Measurements from ENCODE around the gene RASSF10.

The RASSF10 gene

GRCh38 chr11:12994476-12994875 lies 14.6 kb upstream of the RASSF10 start:
- DNase-seq (ENCODE audit: low spot score), result no peak

GRCh38 chr11:12995188-12995587 lies 13.9 kb upstream of the RASSF10 start:
- DNase-seq (ENCODE audit: low spot score), result no peak

GRCh38 chr11:12995823-12996222 lies 13.3 kb upstream of the RASSF10 start:
- DNase-seq (ENCODE audit: low spot score), result no peak

GRCh38 chr11:12997168-12997567 lies 11.9 kb upstream of the RASSF10 start:
- DNase-seq (ENCODE audit: low spot score), result no peak

GRCh38 chr11:12998336-12998735 lies 10.8 kb upstream of the RASSF10 start:
- DNase-seq (ENCODE audit: low spot score), result no peak

- no peak for DNase-seq (ENCODE audit: low spot score)
Observed at GRCh38 chr11:12999597-12999996, 9.5 kb upstream of the RASSF10 start.

GRCh38 chr11:13000116-13000515 lies 9.0 kb upstream of the RASSF10 start:
- DNase-seq (ENCODE audit: low spot score), result no peak

- DNase-seq (ENCODE audit: low spot score), result no peak
Observed at GRCh38 chr11:13000721-13001120, 8.4 kb upstream of the RASSF10 start.

GRCh38 chr11:13003736-13004493 lies 5.2 kb upstream of the RASSF10 start:
- DNase-seq (ENCODE audit: low spot score), result no peak

GRCh38 chr11:13007182-13008060 lies 1.7 kb upstream of the RASSF10 start:
- DNase-seq (ENCODE audit: low spot score), result no peak

- no peak for DNase-seq (ENCODE audit: low spot score)
Observed at GRCh38 chr11:13008061-13008435, 1.1 kb upstream of the RASSF10 start.

GRCh38 chr11:13009476-13009920 lies 382 bp downstream of the RASSF10 start:
- peak; percentile 71 for DNase-seq (ENCODE audit: low spot score)

GRCh38 chr11:13009921-13010748 lies 1.0 kb downstream of the RASSF10 start:
- DNase-seq (ENCODE audit: low spot score), result peak; percentile 74

- DNase-seq (ENCODE audit: low spot score), result no peak
Observed at GRCh38 chr11:13010749-13011465, 1.8 kb downstream of the RASSF10 start.

GRCh38 chr11:13011466-13012055 lies 2.4 kb downstream of the RASSF10 start:
- DNase-seq (ENCODE audit: low spot score), result no peak

GRCh38 chr11:13012056-13012661 lies 3.0 kb downstream of the RASSF10 start:
- DNase-seq (ENCODE audit: low spot score), result no peak

GRCh38 chr11:13013054-13013488 lies 4.0 kb downstream of the RASSF10 start:
- no peak for DNase-seq (ENCODE audit: low spot score)

- no peak for DNase-seq (ENCODE audit: low spot score)
Observed at GRCh38 chr11:13015753-13016152, 6.6 kb downstream of the RASSF10 start.

GRCh38 chr11:13016415-13016814 lies 7.3 kb downstream of the RASSF10 start:
- DNase-seq (ENCODE audit: low spot score), result peak; percentile 43

- no peak for DNase-seq (ENCODE audit: low spot score)
Observed at GRCh38 chr11:13019313-13019712, 10.2 kb downstream of the RASSF10 start.

- DNase-seq (ENCODE audit: low spot score), result no peak
Observed at GRCh38 chr11:13023423-13023822, 14.3 kb downstream of the RASSF10 start.

Data from D341Med (cell line).